Fibroblast of pulmonary artery (primary cell): Measurements from ENCODE around the gene NKX2-4.

Source experiments
- DNase-seq: peaks from one replicate; pipeline ENCODE4 v3.0.0-alpha.2; 2010; ENCODE audit warnings: low read depth
- H3K4me3 ChIP-seq: replicated peaks from 2 replicates; pipeline ENCODE4 v1.5.1; 2011; ENCODE audit warnings: low read depth, mild to moderate bottlenecking, control low read depth, low read length, moderate library complexity
- CTCF ChIP-seq: IDR thresholded peaks from 2 replicates; pipeline ENCODE4 v1.5.1; 2011; ENCODE audit warnings: mild to moderate bottlenecking, control low read depth, low read length, inconsistent platforms; ENCODE audit errors: missing control alignments

The NKX2-4 gene

GRCh38 chr20:21399005-21399475 is 1.7 kb upstream of the NKX2-4 start:
- TF ChIP-seq CTCF, result no peak
- no peak for DNase-seq

GRCh38 chr20:21398109-21399004 is 1.0 kb upstream of the NKX2-4 start:
- TF ChIP-seq CTCF, result no peak
- no peak for DNase-seq
- H3K4me3 ChIP-seq, result no peak overlapping the region

More at GRCh38 chr20:21399005-21399475, 1.7 kb upstream of the NKX2-4 start:
- H3K4me3 ChIP-seq, result no peak overlapping the region

- no peak for TF ChIP-seq CTCF
- DNase-seq, result no peak
- H3K4me3 ChIP-seq, result no peak overlapping the region
Observed at GRCh38 chr20:21396599-21397340, 556 bp downstream of the NKX2-4 start.

- no peak overlapping the region for H3K4me3 ChIP-seq
- TF ChIP-seq CTCF, result no peak
- DNase-seq, result no peak
Observed at GRCh38 chr20:21395666-21396598, 1.4 kb downstream of the NKX2-4 start.

- no peak for TF ChIP-seq CTCF
- no peak for DNase-seq
- H3K4me3 ChIP-seq, result no peak overlapping the region
Observed at GRCh38 chr20:21395051-21395665, 2.2 kb downstream of the NKX2-4 start.

- H3K4me3 ChIP-seq, result no peak overlapping the region
- TF ChIP-seq CTCF, result no peak
- no peak for DNase-seq
Observed at GRCh38 chr20:21394551-21394950, 2.8 kb downstream of the NKX2-4 start.
